HUES64 (cell line): ENCODE measurements around the gene EYA4.

ENCODE experiments used
- H3K27ac ChIP-seq: 2 replicates; pipeline ENCODE4 v1.7.0; 2013; ENCODE audit warnings: low read depth, low read length, inconsistent platforms
- H3K27me3 ChIP-seq: 2 replicates; pipeline ENCODE4 v1.6.1; 2013; ENCODE audit warnings: mild to moderate bottlenecking, low read length; ENCODE audit not compliant: insufficient read depth
- H3K36me3 ChIP-seq: 2 replicates; pipeline ENCODE4 v1.6.1; 2013; ENCODE audit warnings: mild to moderate bottlenecking, low read length; ENCODE audit not compliant: insufficient read depth
- H3K4me1 ChIP-seq: 2 replicates; pipeline ENCODE4 v1.6.1; 2013; ENCODE audit warnings: mild to moderate bottlenecking, low read length, moderate library complexity; ENCODE audit not compliant: insufficient read depth
- H3K4me3 ChIP-seq: 2 replicates; pipeline ENCODE4 v1.5.1; 2013; ENCODE audit warnings: mild to moderate bottlenecking, low read length, moderate library complexity
- H3K9ac ChIP-seq: 2 replicates; pipeline ENCODE4 v1.6.1; 2013; ENCODE audit warnings: mild to moderate bottlenecking, low read depth, low read length
- H3K9me3 ChIP-seq: 2 replicates; pipeline ENCODE4 v1.6.1; 2013; ENCODE audit warnings: low read depth, low read length; ENCODE audit not compliant: insufficient read depth
- WGBS: fragments of 150-250, 120-280 bp; methylation state at CpG from one replicate; pipeline ENCODE4 v1.1.7; 2013; ENCODE audit warnings: missing lambda C conversion rate; 5-methylcytosine and 5-hydroxymethylcytosine counted together

The EYA4 gene

DNA sequence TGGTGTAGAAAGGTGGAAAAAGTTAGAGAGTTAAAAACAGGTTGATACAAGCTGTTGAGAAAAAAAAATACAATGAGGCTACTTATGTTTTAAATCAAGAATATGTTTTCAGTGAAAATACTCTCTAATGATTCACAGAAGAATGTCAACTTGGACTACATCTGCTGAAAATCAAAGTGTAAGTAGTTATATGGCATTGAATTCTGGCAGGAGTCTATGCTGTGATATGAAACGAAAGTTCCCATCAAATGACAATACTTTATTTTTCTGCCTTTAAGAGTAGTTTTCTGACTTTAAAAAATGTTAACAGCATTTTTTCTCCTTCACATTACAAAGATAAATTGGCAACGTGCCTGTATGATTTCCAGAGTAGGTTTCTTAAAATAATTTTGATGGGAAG is 158.3 kb downstream of the EYA4 start:
- Histone ChIP-seq H3K4me3 (no peak overlapping the region), H3K9ac (no peak overlapping the region), H3K27ac (no peak overlapping the region), H3K27me3 (no peaks in the 10 kb centered on the region), H3K9me3 (no peaks in the 10 kb centered on the region), H3K4me1 (no peaks in the 10 kb centered on the region; the same call in 1 of the 2 replicates), H3K36me3 (no peaks in the 10 kb centered on the region)
- WGBS = no CpG with 5 or more reads among the region's 2 CpGs

DNA sequence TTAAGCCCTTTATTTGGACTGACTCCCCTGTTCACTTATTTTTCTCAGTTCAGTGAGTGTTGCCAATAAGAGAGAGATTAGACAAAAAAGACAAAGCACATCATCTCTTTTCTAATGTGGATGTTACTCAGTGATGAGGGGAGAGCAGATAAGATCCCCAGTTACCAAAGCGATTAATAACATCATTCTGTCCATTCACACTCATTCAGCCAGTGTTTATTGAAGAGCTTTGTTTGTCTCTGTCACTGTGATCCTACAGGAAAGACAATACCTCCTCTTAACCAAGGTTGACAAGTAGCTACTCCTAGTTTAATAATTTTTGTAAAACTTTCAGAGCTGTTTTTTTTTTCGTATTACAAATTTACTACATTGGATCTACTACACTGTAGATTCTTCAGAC is 163.0 kb downstream of the EYA4 start:
- 86% methylated on average over 1 of the region's 2 CpGs for WGBS
- Histone ChIP-seq H3K4me3 (no peak overlapping the region), H3K27ac (no peak overlapping the region), H3K9me3 (no peaks in the 10 kb centered on the region), H3K36me3 (no peaks in the 10 kb centered on the region), H3K4me1 (peaks cover 20% of the 10 kb centered on the region), H3K9ac (no peak overlapping the region), H3K27me3 (no peaks in the 10 kb centered on the region)

- Histone ChIP-seq H3K4me3 (no peak overlapping the region), H3K27ac (no peak overlapping the region), H3K9me3 (no peaks in the 10 kb centered on the region), H3K4me1 (peaks cover 20% of the 10 kb centered on the region), H3K9ac (no peak overlapping the region), H3K27me3 (no peaks in the 10 kb centered on the region), H3K36me3 (no peaks in the 10 kb centered on the region)
- 90% methylated on average over 8 of the region's 8 CpGs for whole genome bisulfite sequencing
Observed at GRCh38 chr6:133404728-133405127, 163.6 kb downstream of the EYA4 start.

DNA sequence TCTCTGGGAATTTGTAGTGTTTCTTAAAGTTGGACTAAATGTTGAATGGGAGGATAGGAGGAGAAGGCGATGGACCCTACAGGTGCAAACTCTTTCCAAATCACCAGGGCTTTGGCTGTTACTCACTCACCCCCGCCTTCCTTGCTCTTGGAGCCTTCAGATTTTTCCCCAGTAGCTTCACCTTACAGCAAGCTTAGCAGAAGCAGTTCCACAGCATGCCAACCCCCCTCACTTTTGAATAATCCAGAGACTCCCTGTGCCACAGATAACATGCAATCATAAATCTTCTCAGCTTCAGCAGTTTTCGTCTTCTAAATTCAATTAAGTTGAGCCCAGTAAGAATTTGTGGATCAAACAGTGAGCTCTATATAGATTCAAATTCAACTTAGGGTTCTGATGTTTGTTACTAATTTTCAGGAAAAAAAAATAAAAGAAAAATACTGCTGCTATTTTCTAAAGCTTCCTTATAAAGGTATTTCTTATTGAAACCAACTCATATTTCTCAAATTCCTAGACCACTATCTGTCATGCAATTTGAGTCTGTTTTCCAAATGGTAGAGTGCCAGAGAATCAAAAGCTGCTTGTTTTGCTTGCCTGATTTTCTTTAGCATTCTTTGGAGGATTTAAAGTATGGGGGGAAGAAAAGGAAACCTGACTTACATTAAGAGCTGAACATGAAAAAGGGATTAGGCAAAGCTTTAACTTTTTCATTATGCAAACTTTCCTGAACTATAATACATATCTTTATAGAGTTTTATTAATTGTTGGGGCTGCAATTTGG is 166.4 kb downstream of the EYA4 start:
- H3K27ac ChIP-seq = peak overlapping the region; percentile 29
- no peak overlapping the region for H3K4me3 ChIP-seq
- H3K9me3 ChIP-seq = no peaks in the 10 kb centered on the region
- no peaks in the 10 kb centered on the region for H3K36me3 ChIP-seq
- WGBS = 71% methylated on average over 3 of the region's 3 CpGs
- H3K9ac ChIP-seq = no peak overlapping the region
- no peaks in the 10 kb centered on the region for H3K27me3 ChIP-seq
- H3K4me1 ChIP-seq = peaks cover 42% of the 10 kb centered on the region

DNA sequence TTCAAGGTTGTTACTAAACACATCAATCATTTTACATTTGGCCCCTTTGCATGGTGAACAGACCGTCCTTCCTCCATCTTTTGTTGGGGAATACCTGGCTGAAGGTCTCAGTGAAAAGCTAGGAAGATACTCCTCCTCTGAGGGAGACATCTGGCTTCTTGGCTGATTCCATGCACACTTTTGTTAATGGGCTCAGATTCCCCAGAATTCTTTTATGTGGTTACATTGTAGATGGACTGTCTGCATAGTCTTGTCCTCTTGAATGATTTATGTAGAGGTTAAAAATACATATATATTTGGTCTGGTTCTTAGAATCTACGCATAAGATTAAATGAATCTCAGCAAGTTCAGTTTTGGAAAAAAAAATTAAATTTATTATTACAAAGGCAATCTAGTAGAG is 167.0 kb downstream of the EYA4 start:
- 91% methylated on average over 2 of the region's 2 CpGs for WGBS
- Histone ChIP-seq H3K9ac (no peak overlapping the region), H3K4me3 (no peak overlapping the region), H3K4me1 (peaks cover 42% of the 10 kb centered on the region), H3K9me3 (no peaks in the 10 kb centered on the region), H3K36me3 (no peaks in the 10 kb centered on the region), H3K27me3 (no peaks in the 10 kb centered on the region), H3K27ac (no peak overlapping the region)

DNA sequence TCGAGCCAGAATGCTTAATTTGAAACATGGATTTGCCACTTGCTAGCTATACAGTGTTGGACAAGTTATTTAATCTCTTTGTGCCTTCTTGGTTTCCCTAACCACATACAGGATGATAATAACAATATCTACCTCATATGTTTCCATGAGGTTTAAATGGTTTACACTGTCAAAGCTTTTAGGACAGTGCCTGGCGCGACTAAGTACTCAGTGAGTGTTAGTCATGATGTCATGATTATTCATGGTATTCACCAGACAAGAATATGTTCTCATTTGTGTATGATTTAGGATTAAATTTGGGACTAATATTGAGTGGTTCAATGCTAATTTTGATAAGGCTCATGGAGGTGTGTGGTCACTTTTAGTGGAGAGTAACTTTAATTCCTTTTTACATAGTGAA is 167.4 kb downstream of the EYA4 start:
- WGBS = 95% methylated on average over 2 of the region's 3 CpGs
- Histone ChIP-seq H3K9ac (no peak overlapping the region), H3K27ac (no peak overlapping the region), H3K4me1 (peaks cover 42% of the 10 kb centered on the region), H3K36me3 (no peaks in the 10 kb centered on the region), H3K9me3 (no peaks in the 10 kb centered on the region), H3K27me3 (no peaks in the 10 kb centered on the region), H3K4me3 (no peak overlapping the region)

DNA sequence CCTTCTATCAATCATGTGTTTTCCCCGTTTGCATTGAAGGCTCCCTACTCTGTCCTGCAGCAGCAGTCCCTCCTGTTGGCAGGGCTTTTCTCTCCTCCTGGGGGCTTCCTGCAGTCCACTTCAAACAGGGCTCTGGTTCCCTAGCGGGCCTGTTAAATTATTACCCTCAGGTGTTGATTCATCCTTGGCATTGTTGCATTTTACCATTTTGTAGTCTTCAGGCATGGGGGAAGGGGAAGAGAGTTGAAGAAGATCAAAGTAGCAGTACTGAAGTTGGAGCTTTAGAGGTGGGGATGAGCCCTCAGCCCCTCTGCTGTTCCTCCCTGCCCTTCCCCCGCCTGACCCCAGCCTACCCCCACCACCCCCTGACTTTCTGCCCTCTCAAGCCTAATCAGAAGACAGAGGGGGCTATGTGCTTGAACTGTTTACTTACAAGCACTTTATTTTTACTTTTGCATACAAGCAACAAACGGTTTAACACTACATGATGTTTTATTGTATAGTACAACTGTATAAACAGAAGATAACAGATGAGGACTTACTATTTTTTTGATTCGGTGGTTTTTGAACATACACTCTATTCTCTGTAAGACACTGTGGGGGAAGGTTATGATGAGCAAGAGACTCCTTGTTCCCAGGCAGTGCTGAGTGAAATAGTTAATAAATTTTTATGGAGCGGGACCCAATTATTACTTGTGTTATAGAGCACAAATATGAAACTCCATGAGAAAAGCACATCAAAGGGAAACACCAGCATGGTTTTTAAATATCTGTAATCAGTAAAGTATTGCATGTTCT is 169.7 kb downstream of the EYA4 start:
- Histone ChIP-seq H3K9me3 (no peaks in the 10 kb centered on the region), H3K4me3 (peak overlapping the region; percentile 28; the same call in 1 of the 2 replicates), H3K27me3 (no peaks in the 10 kb centered on the region), H3K36me3 (no peaks in the 10 kb centered on the region), H3K27ac (peak overlapping the region; percentile 6; the same call in 1 of the 2 replicates), H3K4me1 (peaks cover 42% of the 10 kb centered on the region), H3K9ac (no peak overlapping the region)
- WGBS = 24% methylated on average over 3 of the region's 6 CpGs

GRCh38 chr6:133411757-133412156 is 170.6 kb downstream of the EYA4 start:
- H3K4me3 ChIP-seq = no peak overlapping the region
- no peaks in the 10 kb centered on the region for H3K36me3 ChIP-seq
- no peaks in the 10 kb centered on the region for H3K9me3 ChIP-seq
- H3K9ac ChIP-seq = no peak overlapping the region
- no peaks in the 10 kb centered on the region for H3K27me3 ChIP-seq
- H3K27ac ChIP-seq = no peak overlapping the region
- peaks cover 42% of the 10 kb centered on the region for H3K4me1 ChIP-seq

DNA sequence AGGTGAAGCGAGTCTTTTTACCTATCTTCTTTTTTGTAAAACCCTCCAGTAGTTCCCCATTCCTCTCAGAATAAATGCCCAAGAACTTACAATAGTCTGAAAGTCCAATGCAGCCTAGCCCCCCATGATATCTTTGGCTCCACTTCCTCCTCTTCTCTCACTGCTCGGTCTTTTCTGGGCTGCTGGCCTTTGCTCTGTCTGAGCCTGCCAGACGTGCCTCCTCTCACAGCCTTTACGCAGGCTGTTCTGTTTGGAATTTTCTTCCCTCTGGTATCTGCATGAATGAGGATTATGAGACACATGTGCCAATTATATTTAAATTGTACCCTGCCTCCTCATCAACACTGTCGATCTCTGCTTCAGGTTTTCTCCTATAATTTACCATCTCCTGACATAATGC is 174.1 kb downstream of the EYA4 start:
- WGBS = 81% methylated on average over 5 of the region's 5 CpGs
- H3K4me3 ChIP-seq = no peak overlapping the region
- no peaks in the 10 kb centered on the region for H3K36me3 ChIP-seq
- H3K9ac ChIP-seq = no peak overlapping the region
- peaks cover 17% of the 10 kb centered on the region for H3K4me1 ChIP-seq
- no peaks in the 10 kb centered on the region for H3K27me3 ChIP-seq
- no peak overlapping the region for H3K27ac ChIP-seq
- H3K9me3 ChIP-seq = no peaks in the 10 kb centered on the region

DNA sequence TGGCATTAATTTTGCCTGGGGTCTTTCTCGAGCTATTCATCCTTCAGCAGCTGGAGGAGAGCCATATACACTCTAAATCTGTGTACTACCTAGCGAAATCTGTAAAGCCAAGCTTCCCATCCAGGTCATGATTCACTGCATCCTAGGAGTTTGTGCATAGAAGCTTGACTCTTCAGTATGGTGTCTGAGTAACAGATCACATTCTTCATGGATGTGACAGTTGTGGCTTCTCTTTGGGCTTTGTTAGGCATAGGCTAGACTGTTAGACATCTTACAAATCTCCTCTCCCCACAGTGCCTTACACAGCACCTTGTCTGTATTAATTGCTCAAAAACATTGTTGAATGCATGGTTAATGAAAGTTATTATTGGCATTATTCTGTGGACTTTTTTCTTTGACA is 177.0 kb downstream of the EYA4 start:
- H3K4me3 ChIP-seq = no peak overlapping the region
- no peak overlapping the region for H3K9ac ChIP-seq
- no peak overlapping the region for H3K27ac ChIP-seq
- H3K9me3 ChIP-seq = no peaks in the 10 kb centered on the region
- H3K27me3 ChIP-seq = no peaks in the 10 kb centered on the region
- 89% methylated on average over 2 of the region's 2 CpGs for WGBS
- no peaks in the 10 kb centered on the region for H3K36me3 ChIP-seq
- peaks cover 4% of the 10 kb centered on the region; the same call in 1 of the 2 replicates for H3K4me1 ChIP-seq

DNA sequence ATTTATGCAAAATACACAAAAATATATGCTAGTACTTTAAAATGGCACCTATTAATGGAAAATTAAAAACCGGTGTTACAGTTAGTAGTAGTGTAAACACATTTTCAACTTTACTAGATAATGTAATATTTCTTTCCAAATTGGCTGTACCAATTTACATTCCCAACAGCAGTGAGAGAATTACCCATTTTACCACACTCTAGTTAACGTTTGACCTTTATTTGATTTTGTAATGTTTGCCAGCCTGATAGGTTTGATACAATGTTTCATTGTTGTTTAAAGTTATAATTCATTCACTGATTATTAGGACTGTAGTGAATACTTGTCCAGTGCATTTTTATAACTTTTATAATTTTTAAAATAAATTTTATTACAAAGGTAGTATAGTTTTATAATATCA is 182.1 kb downstream of the EYA4 start:
- WGBS = no CpG with 5 or more reads among the region's 2 CpGs
- Histone ChIP-seq H3K36me3 (no peaks in the 10 kb centered on the region), H3K4me3 (no peak overlapping the region), H3K9me3 (no peaks in the 10 kb centered on the region), H3K4me1 (peaks cover 4% of the 10 kb centered on the region; the same call in 1 of the 2 replicates), H3K9ac (no peak overlapping the region), H3K27me3 (no peaks in the 10 kb centered on the region), H3K27ac (no peak overlapping the region)
